Daoy (cell line): Measurements from ENCODE around the gene CBX6. TPM values are rescaled to one million over a fixed set of nuclear protein-coding genes. Genes with fewer than 3 reads are reported as not detected.
"Not testable (repeated sequence)": the region's sequence is repeated elsewhere in the genome, so short reads cannot be mapped to it uniquely, and the experiment has no call there.

Experiments used
- DNase-seq: peaks from one replicate; pipeline ENCODE4 v3.0.0-alpha.2; 2015; ENCODE audit warnings: low read depth
- total RNA-seq: library from RNA; depleted of rRNA; stranded (reverse); fragments of >200 nt; shearing (Covaris generic); gene quantifications from 2 replicates; pipeline ENCODE4 v1.2.3, GENCODE V29; 2014

The CBX6 gene
- total RNA-seq, 1 experiment from 2014 or later = 32.5 TPM

GRCh38 chr22:38861170-38861876, 10.7 kb downstream of the CBX6 start:
- DNase-seq = no peak

GRCh38 chr22:38860283-38861169, 11.5 kb downstream of the CBX6 start:
- no peak for DNase-seq

GRCh38 chr22:38859581-38860282, 12.3 kb downstream of the CBX6 start:
- no peak for DNase-seq

- DNase-seq = no peak
Observed at GRCh38 chr22:38858492-38858891, 13.5 kb downstream of the CBX6 start.

GRCh38 chr22:38854476-38854875, 17.5 kb downstream of the CBX6 start:
- DNase-seq = not testable (repeated sequence)

GRCh38 chr22:38853883-38854282, 18.1 kb downstream of the CBX6 start:
- not testable (repeated sequence) for DNase-seq

GRCh38 chr22:38853196-38853651, 18.8 kb downstream of the CBX6 start:
- DNase-seq = no peak

GRCh38 chr22:38852522-38852921, 19.5 kb downstream of the CBX6 start:
- DNase-seq = no peak

GRCh38 chr22:38850941-38851849, 20.8 kb downstream of the CBX6 start:
- peak; percentile 79 for DNase-seq

GRCh38 chr22:38850399-38850798, 21.6 kb downstream of the CBX6 start:
- no peak for DNase-seq

GRCh38 chr22:38849811-38850210, 22.2 kb downstream of the CBX6 start:
- no peak for DNase-seq

GRCh38 chr22:38846412-38846811, 25.6 kb downstream of the CBX6 start:
- DNase-seq = no peak

GRCh38 chr22:38845004-38845740, 26.8 kb downstream of the CBX6 start:
- peak; percentile 45 for DNase-seq

GRCh38 chr22:38844315-38845003, 27.6 kb downstream of the CBX6 start:
- DNase-seq = no peak

GRCh38 chr22:38843657-38844314, 28.2 kb downstream of the CBX6 start, which contains the start of gene NPTXR:
Gene NPTXR, minus strand, starts transcription at chr22:38844028.
- peak; percentile 68 for DNase-seq

GRCh38 chr22:38843201-38843656, 28.8 kb downstream of the CBX6 start:
- DNase-seq = peak; percentile 87

GRCh38 chr22:38842512-38843200, 29.4 kb downstream of the CBX6 start:
- DNase-seq = no peak

- DNase-seq = no peak
Observed at GRCh38 chr22:38841635-38842034, 30.4 kb downstream of the CBX6 start.
